BJ (cell line): Measurements from ENCODE around the gene ZBTB7B. TPM values are rescaled to one million over a fixed set of nuclear protein-coding genes. Genes with fewer than 3 reads are reported as not detected.

ENCODE experiments used
- CTCF ChIA-PET: fragments of 350-600 bp; formaldehyde crosslinking; extraction: SDS; loops from one replicate; lab custom pipeline; 2021; ENCODE audit warnings: antibody characterized with exemption, inconsistent platforms; lab: Yijun Ruan, JAX
- POLR2A ChIA-PET: fragments of 300-600 bp; sonication (Branson Sonifier 250); formaldehyde crosslinking; extraction: SDS; loops from one replicate; lab custom pipeline; 2021; ENCODE audit warnings: antibody characterized with exemption; lab: Charles Lee
- DNase-seq: peaks from one replicate; pipeline ENCODE4 v3.0.0-alpha.2; 2011; ENCODE audit warnings: low read depth
- H3K27me3 ChIP-seq: 2 replicates; pipeline ENCODE4 v1.6.0; 2011; ENCODE audit warnings: low read length; ENCODE audit not compliant: control insufficient read depth, insufficient read depth
- H3K36me3 ChIP-seq: 2 replicates; pipeline ENCODE4 v1.5.1; 2011; ENCODE audit warnings: low read length; ENCODE audit not compliant: control insufficient read depth, insufficient read depth
- H3K4me3 ChIP-seq: 2 replicates; pipeline ENCODE4 v1.5.1; 2011; ENCODE audit warnings: low read depth, mild to moderate bottlenecking, control low read depth, low read length
- CTCF ChIP-seq: IDR thresholded peaks from 2 replicates; pipeline ENCODE4 v1.5.1; 2011; ENCODE audit warnings: low read depth, mild to moderate bottlenecking, control low read depth, inconsistent platforms, low read length, moderate library complexity; ENCODE audit not compliant: insufficient read depth
- polyA plus RNA-seq: library from polyadenylated mRNA; depleted of rRNA; stranded (reverse); fragments of >200 nt; gene quantifications from 2 replicates; pipeline ENCODE4 v1.2.3, GENCODE V29; 2011

ZBTB7B gene
- polyA plus RNA-seq, 1 experiment = 29.4 TPM

GRCh38 chr1:154987326-154987725 is 15.3 kb upstream of the ZBTB7B start:
- POLR2A ChIA-PET = no interaction called here

GRCh38 chr1:154988058-154988954 is 14.3 kb upstream of the ZBTB7B start:
- no peak for TF ChIP-seq CTCF
- DNase-seq = no peak
- ChIA-PET POLR2A (no interaction called here), CTCF (interaction anchor here (0.7 to 1.7 kb wide), 8 partner anchors 8 to 72 kb away, joined by 3 to 6 read pairs (median 3); partner anchors contain the start of gene PYGO2)
- H3K4me3 ChIP-seq = no peak overlapping the region
- H3K36me3 ChIP-seq = peaks cover 17% of the 10 kb centered on the region
- no peaks in the 10 kb centered on the region for H3K27me3 ChIP-seq

More at GRCh38 chr1:154987326-154987725, 15.3 kb upstream of the ZBTB7B start:
- DNase-seq = no peak
- no peaks in the 10 kb centered on the region for H3K27me3 ChIP-seq
- H3K36me3 ChIP-seq = peaks cover 17% of the 10 kb centered on the region
- TF ChIP-seq CTCF = no peak
- CTCF ChIA-PET = interaction anchor here (0.7 to 1.7 kb wide), 8 partner anchors 9 to 73 kb away, joined by 3 to 6 read pairs (median 4); partner anchors contain the start of gene PYGO2
- no peak overlapping the region for H3K4me3 ChIP-seq

DNA sequence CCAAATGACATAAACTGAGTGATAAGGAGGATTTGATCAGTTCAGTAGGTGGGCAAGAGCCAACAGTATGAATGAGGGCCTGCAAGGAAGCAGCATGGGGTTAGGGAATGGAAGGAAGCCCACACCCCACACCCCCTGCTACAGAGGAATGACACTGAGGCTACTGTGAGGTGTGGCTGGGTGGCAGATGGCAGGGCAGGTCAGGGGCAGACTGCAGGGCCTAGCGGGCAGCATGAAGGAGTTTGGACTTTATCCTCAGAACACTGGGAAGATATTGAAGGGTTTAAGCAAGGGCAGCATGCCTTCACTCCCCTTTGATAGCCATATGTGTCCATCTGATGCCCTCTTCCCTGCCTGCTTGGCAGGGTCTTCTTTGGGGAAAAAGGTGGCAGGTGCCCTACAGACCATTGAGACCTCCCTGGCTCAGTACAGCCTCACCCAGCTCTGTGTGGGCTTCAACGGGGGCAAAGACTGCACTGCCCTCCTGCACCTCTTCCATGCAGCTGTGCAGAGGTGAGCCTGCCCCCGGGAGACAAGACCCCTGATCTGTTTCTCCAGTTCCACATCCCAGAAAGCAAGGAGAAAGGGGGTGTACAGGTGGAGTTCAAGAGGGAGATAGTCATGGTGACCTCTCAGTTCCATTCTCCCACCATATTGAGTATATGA is 13.3 kb upstream of the ZBTB7B start:
- no peak overlapping the region for H3K4me3 ChIP-seq
- POLR2A ChIA-PET = no interaction called here
- CTCF ChIA-PET = no interaction called here
- no peak for TF ChIP-seq CTCF
- DNase-seq = no peak
- no peaks in the 10 kb centered on the region for H3K27me3 ChIP-seq
- H3K36me3 ChIP-seq = peaks cover 17% of the 10 kb centered on the region

GRCh38 chr1:154990276-154990675 is 12.3 kb upstream of the ZBTB7B start:
- POLR2A ChIA-PET = no interaction called here
- DNase-seq = no peak
- Histone ChIP-seq H3K27me3 (no peaks in the 10 kb centered on the region), H3K4me3 (no peak overlapping the region), H3K36me3 (peaks cover 17% of the 10 kb centered on the region)
- CTCF ChIA-PET = no interaction called here
- no peak for TF ChIP-seq CTCF
